Coronary artery (tissue), 2 donors: ENCODE results near the gene GAS7.

Experiments
- DNase-seq: peaks from one replicate; pipeline ENCODE4 v3.0.0-alpha.2; 2017; ENCODE audit warnings: low spot score
- H3K27ac ChIP-seq, 2 donors: fragments of 200-600 bp; sonication (generic); one replicate each; pipeline ENCODE4 v1.5.1; 2016 to 2019
- H3K4me3 ChIP-seq: fragments of 200-600 bp; sonication (generic); 2 replicates; pipeline ENCODE4 v1.5.1; 2016; ENCODE audit warnings: mild to moderate bottlenecking, moderate library complexity
- CTCF ChIP-seq: fragments of 200-600 bp; sonication (generic); IDR thresholded peaks from one replicate; pipeline ENCODE4 v1.5.1; 2019; ENCODE audit warnings: antibody characterized with exemption

GAS7 gene

GRCh38 chr17:9956474-9957131, 241.8 kb downstream of the GAS7 start:
- no peak for TF ChIP-seq CTCF
- DNase-seq, result no peak
- Histone ChIP-seq H3K27ac (no peak overlapping the region), H3K4me3 (no peak overlapping the region)

DNA sequence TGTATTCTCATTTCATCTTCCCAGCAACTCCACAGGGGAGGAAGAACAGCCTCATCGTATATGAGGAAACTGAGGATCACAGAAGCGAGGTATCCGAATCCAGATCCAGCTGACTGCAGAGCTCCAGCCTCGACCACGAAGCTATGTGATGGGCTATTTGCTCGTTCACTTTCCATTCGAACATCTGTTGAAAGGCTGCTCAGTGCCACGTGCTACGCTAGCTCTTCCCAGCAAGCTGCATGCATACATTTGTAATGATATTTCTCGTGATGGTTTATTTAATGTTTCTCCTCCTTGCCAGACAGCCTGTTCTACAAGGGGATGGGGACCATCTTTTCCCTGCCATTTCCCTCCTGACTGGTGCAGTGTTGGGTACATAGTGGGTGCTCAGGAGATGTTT, 244.9 kb downstream of the GAS7 start:
- no peak for DNase-seq
- H3K4me3 ChIP-seq, result no peak overlapping the region
- no peak overlapping the region for H3K27ac ChIP-seq
- no peak for TF ChIP-seq CTCF

GRCh38 chr17:9951803-9952202, 246.6 kb downstream of the GAS7 start:
- TF ChIP-seq CTCF, result no peak
- no peak for DNase-seq

DNA sequence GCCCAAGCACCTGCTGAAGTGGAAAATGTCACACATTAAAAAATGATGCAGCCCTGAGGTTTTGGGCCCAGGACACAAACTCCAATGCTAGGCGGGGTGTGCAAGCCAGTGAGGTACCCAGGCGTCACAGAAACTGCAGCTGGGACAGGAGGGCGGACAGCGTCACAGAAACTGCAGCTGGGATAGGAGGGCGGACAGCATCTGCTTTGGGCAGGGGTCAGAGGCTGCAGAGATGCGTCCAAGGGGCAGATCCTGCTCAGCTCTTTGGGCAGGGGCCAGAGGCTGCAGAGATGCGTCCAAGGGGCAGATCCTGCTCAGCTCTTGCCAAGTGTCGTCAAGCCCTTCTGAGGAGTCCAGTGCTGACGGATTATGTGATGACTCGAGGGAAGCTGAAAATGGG, 249.5 kb downstream of the GAS7 start:
- DNase-seq, result no peak
- H3K27ac ChIP-seq, result no peak overlapping the region
- no peak for TF ChIP-seq CTCF
- no peak overlapping the region for H3K4me3 ChIP-seq

More at GRCh38 chr17:9951803-9952202, 246.6 kb downstream of the GAS7 start:
- no peak overlapping the region for H3K27ac ChIP-seq
- no peak overlapping the region for H3K4me3 ChIP-seq

DNA sequence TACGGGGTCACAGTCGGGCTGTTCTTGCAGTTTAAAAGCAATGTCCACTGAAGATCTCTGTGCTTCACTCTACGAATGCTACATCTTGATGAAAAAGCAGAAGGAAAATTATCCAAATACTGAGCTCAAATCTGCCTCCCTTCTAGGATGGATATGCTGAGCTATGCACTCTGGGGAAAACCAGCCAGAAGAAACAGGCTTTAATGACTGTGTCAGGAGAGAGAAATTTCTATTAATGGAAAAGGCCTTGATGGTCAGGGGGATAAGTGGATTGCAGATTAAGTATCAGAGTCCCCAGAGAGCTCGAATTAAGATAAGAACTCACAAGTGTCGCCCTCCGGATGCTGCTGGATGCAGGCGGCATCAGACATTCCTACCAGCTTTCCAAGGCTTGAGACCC, 253.7 kb downstream of the GAS7 start:
- no peak for TF ChIP-seq CTCF
- no peak for DNase-seq
- Histone ChIP-seq H3K4me3 (no peak overlapping the region), H3K27ac (no peak overlapping the region)

- H3K27ac ChIP-seq, result no peak overlapping the region
- no peak for TF ChIP-seq CTCF
- no peak overlapping the region for H3K4me3 ChIP-seq
- DNase-seq, result no peak
These were observed 255.1 kb downstream of the GAS7 start for GRCh38 chr17:9943343-9943742.

DNA sequence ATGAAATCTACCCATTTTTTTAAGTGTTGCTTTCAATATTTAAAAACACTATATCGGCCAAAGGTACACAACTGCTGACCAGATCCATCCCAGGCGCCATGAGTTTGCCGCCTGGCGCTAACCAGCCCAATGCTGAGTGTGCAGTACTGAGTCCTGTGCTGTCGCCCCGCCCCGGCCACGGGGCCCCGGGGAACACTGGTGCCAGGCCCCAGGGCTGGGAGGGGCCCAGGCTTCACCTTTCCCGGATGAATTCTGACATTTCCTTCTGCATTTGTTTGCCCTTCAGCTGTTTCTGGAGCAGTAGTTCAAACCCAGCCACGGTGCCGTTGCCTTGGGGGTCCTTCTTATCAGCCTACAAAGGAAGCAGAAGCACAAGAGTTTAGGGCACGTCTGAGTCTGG, 255.5 kb downstream of the GAS7 start:
- Histone ChIP-seq H3K27ac (no peak overlapping the region), H3K4me3 (no peak overlapping the region)
- no peak for TF ChIP-seq CTCF
- no peak for DNase-seq
